ENCODE measurements around the gene COX7A1.

COX7A1 gene

DNA sequence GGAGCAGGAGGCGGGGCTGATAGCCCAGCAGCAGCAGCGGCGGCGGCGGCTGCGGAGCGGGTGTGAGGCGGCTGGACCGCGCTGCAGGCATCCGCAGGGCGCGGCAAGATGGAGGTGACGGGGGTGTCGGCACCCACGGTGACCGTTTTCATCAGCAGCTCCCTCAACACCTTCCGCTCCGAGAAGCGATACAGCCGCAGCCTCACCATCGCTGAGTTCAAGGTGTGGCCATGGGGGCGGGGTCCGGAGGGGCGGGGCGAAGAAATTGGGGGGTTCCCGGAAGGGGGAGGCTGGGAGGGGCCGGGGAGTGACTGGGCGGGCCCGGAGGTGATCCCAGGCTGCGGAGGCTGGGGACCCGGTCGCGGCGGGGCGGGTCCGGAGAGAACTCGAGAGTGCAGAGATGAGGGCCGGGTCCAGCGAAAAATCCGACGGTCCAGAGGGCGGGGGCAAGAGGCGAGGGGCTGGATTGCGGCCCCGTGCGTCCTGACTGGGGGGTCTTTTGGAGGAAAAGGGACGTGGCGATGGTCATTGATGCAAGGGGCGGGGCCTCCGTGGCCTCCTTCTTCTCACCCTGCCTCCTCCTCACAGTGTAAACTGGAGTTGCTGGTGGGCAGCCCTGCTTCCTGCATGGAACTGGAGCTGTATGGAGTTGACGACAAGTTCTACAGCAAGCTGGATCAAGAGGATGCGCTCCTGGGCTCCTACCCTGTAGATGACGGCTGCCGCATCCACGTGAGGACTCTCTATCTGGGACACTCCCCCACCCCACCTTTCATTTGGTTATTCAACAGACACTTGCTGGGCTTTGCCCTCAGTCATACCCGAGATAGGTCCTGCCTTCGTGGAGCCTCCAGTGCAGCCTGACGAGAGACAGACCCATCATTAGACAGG lies 36.5 kb downstream of the COX7A1 start, which contains the start of gene TBCB:
Gene TBCB (plus strand): TSS at position 16 of the 891 bp plus-strand sequence. CDS start 93 bp downstream, at position 109.
- DNase-seq (ENCODE audit: low read depth) = no peak
- H3K4me3 ChIP-seq (ENCODE audit: low read depth, low read length) = peak within 1 kb of the TSS; percentile 90
- TF ChIP-seq, protein P1, sequence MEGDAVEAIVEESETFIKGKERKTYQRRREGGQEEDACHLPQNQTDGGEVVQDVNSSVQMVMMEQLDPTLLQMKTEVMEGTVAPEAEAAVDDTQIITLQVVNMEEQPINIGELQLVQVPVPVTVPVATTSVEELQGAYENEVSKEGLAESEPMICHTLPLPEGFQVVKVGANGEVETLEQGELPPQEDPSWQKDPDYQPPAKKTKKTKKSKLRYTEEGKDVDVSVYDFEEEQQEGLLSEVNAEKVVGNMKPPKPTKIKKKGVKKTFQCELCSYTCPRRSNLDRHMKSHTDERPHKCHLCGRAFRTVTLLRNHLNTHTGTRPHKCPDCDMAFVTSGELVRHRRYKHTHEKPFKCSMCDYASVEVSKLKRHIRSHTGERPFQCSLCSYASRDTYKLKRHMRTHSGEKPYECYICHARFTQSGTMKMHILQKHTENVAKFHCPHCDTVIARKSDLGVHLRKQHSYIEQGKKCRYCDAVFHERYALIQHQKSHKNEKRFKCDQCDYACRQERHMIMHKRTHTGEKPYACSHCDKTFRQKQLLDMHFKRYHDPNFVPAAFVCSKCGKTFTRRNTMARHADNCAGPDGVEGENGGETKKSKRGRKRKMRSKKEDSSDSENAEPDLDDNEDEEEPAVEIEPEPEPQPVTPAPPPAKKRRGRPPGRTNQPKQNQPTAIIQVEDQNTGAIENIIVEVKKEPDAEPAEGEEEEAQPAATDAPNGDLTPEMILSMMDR (IDR thresholded peaks at IDR 0.05; ENCODE audit: insufficient read depth, low read depth, low read length, missing control alignments) = no peak

DNA sequence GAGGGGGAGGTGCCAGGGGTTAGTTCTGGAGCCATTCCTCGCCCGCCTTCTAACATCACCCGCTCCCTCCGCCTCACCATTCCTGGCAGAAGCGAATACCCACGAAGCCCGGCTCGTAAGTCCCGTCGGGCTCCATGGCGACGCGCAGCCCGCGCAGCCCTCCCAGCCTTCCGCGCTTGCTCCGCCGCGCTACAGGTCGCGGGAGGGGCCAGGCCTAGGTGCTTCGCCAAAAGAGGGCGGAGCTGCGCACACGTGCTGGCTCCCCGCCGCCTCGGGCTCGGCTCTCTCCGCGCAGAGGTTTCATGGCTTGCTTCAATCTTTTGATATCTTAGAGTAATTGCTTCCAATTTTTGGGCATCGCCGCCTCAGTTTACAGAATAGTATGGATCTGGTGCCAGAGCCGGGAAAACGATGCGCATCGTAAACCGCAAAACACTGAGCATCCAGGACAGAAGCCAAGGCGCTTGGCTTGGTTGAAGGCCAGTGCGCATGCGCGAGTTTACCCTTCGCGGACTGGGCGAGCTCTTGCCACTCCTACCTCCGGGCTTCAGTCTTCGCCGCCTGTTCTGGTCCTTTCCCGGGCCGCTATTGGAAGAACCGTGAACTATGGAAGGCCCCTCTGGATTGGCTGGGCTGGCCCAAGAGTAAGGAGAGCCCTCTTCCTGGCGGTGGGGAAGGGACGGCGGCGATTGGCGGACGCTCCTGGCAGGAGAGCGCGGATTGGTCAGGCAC lies 37.4 kb downstream of the COX7A1 start, which contains the start of gene POLR2I:
Gene POLR2I (minus strand): TSS at position 155 of the 732 bp plus-strand sequence. CDS start 19 bp downstream, at position 136.
- peak; percentile 100 for DNase-seq (ENCODE audit: low read depth)
- TF ChIP-seq, protein P1 (IDR thresholded peaks at IDR 0.05; ENCODE audit: insufficient read depth, low read depth, low read length, missing control alignments) = no peak
- peak within 1 kb of the TSS; percentile 90 for H3K4me3 ChIP-seq (ENCODE audit: low read depth, low read length)

DNA sequence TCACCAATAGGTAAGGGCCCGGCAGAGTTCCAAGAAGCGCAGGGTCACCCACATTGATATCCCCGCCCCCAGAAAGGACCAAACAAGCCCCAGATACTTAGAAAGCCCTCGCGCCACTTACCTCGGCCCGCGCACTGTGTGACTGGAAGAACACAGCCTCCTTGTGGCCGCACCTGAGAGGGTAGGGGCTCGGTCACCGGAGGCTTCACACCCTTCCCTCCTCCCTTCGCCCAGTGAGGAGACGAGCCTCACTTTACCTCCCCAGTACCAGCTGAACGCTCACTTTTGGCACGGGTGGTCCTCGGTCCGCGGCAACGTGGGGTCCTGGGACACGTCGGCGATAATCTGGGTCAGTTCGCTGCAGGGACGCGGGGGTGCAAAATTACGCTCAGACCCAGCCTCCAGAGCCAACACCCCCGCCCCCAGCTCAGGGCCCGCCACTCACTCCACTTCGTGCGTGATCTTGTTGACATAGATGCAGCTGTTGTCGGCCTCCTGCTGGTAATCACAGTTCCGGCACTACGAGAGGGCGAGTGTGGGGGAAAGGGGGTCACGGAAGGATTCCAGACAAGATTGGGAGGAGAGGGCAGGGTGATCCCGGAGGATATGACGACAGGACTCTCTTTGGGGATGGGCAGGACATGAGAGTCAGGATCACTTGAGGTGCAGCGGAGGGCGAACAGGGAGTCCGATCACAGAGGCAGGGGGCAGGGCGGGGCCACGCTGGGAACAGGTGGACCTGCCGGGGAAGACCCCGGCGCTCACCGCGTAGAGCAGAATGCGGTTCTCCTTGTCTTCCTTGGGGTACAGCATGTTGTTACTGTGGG lies 38.1 kb downstream of the COX7A1 start:
- peak; percentile 34 for DNase-seq (ENCODE audit: low read depth)
- H3K4me3 ChIP-seq (ENCODE audit: low read depth, low read length) = peak overlapping the region; percentile 90
- TF ChIP-seq, protein P1 (IDR thresholded peaks at IDR 0.05; ENCODE audit: insufficient read depth, low read depth, low read length, missing control alignments) = no peak

DNA sequence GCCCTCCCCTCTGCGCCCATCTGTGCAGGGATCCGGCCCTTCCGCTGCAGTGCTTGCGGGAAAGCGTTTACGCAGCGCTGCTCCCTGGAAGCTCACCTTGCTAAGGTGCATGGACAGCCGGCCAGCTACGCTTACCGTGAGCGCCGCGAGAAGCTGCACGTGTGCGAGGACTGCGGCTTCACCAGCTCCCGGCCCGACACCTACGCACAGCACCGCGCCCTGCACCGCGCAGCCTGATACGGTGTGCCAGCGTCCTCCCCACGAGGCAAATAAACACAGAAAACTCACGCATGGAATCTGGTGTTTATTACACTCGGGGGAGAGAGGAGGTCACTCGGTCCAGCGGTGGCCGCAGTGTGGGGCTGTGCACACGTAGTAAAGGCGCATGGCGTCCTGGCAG lies 38.8 kb downstream of the COX7A1 start:
- TF ChIP-seq, protein P1 (IDR thresholded peaks at IDR 0.05; ENCODE audit: insufficient read depth, low read depth, low read length, missing control alignments) = no peak
- H3K4me3 ChIP-seq (ENCODE audit: low read depth, low read length) = peak overlapping the region; percentile 90

DNA sequence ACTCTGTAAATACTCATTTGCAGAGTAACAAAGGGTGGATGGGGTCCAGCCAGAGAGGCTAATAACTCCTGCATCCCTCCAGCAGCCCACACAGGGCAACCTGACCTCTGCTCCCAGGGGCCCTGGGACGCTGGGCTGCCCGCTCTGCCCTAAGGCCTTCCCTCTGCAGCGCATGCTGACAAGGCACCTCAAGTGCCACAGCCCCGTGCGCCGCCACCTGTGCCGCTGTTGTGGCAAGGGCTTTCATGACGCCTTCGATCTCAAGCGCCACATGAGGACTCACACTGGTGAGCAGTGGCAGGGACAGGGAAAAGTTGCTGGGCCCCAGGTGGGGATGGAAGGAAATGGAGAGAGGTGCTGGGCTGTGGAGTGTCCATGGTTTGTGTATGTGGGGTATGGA lies 39.6 kb downstream of the COX7A1 start:
- H3K4me3 ChIP-seq (ENCODE audit: low read depth, low read length) = no peak overlapping the region
- TF ChIP-seq, protein P1 (IDR thresholded peaks at IDR 0.05; ENCODE audit: insufficient read depth, low read depth, low read length, missing control alignments) = no peak

More for the DNA sequence above, 38.8 kb downstream of the COX7A1 start:
- DNase-seq (ENCODE audit: low read depth) = no peak

DNA sequence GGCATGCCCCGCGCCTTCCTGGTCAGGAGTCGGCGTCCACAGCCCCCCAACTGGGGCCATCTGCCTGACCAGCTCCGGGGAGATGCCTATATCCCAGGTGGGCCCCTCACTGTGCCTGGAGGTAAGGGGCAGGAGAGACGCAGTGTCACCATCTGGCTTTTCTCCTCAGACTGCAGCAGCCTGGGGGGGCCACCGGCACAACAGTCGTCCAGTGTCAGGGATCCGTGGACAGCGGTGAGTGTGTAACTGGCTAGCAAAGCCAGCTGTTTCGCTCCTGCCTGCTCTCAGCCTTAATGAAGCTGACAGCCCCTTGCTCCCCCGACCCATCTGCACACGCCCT lies 41.1 kb downstream of the COX7A1 start:
- DNase-seq (ENCODE audit: low read depth) = no peak
- TF ChIP-seq, protein P1 (IDR thresholded peaks at IDR 0.05; ENCODE audit: insufficient read depth, low read depth, low read length, missing control alignments) = no peak
- H3K4me3 ChIP-seq (ENCODE audit: low read depth, low read length) = no peak overlapping the region

More for the DNA sequence above, 39.6 kb downstream of the COX7A1 start:
- no peak for DNase-seq (ENCODE audit: low read depth)
